Endothelial cell of umbilical vein (primary cell): ENCODE measurements around the gene PRICKLE4. TPM values are rescaled to one million over a fixed set of nuclear protein-coding genes. Genes with fewer than 3 reads are reported as not detected.

ENCODE experiments used
- BruUV-seq: library from RNA; stranded (reverse); fragments of 400-500 nt; replicated peaks from 2 replicates; lab custom pipeline; 2021; lab: Mats Ljungman, UMichigan
- CTCF ChIA-PET: fragments of 300-600, 350-600 bp; sonication (Branson Sonifier 250); formaldehyde crosslinking; loops from one replicate; lab custom pipeline; 2021; ENCODE audit warnings: antibody characterized with exemption, inconsistent platforms; lab: Charles Lee
- POLR2A ChIA-PET: fragments of 300-600, 350-600 bp; sonication (Branson Sonifier 250); formaldehyde crosslinking; loops from one replicate; lab custom pipeline; 2021; ENCODE audit warnings: antibody characterized with exemption, inconsistent platforms; lab: Charles Lee
- DNase-seq: peaks from one replicate; pipeline ENCODE4 v3.0.0-alpha.2; 2011; ENCODE audit warnings: low read depth, low spot score
- FAIRE-seq: peaks from 2 replicates; lab custom pipeline; 2011; peaks lifted over from hg19 to GRCh38; lab: Jason Lieb, UNC
- H2AFZ ChIP-seq: 2 replicates; pipeline ENCODE4 v1.6.0; 2012; ENCODE audit warnings: low read depth, low read length, control low read depth, inconsistent platforms
- H3K27ac ChIP-seq: 2 replicates; pipeline ENCODE4 v1.5.1; 2011; ENCODE audit warnings: low read depth, mild to moderate bottlenecking, control low read depth, low read length, moderate library complexity; ENCODE audit not compliant: insufficient read depth
- H3K27me3 ChIP-seq, 2 experiments: 2 replicates each; pipeline versions ENCODE4 v1.6.0 to v1.6.1; 2011; ENCODE audit warnings: low read length in 2 of 2, mixed read lengths in 1 of 2; ENCODE audit not compliant: control insufficient read depth in 2 of 2, insufficient read depth in 2 of 2
- H3K36me3 ChIP-seq, 2 experiments: 2 replicates in 1 of 2; 3 replicates in 1 of 2; pipeline ENCODE4 v1.5.1; 2011; ENCODE audit warnings: low read length in 2 of 2, mild to moderate bottlenecking in 1 of 2, moderate library complexity in 1 of 2; ENCODE audit not compliant: control insufficient read depth in 2 of 2, insufficient read depth in 2 of 2; ENCODE audit errors: extremely low read depth in 1 of 2
- H3K4me1 ChIP-seq: 3 replicates; pipeline ENCODE4 v1.5.1; 2011; ENCODE audit warnings: mild to moderate bottlenecking, low read length; ENCODE audit not compliant: control insufficient read depth, insufficient read depth; ENCODE audit errors: extremely low read depth
- H3K4me2 ChIP-seq: 2 replicates; pipeline ENCODE4 v1.6.1; 2011; ENCODE audit warnings: low read length, control low read depth, mixed read lengths; ENCODE audit not compliant: insufficient read depth
- H3K4me3 ChIP-seq, 3 experiments: fragments of 200-600 bp in 1 of 3; sonication (generic), shearing (Covaris generic) in 1 of 3; replicated peaks in 1 of 3; 2 replicates each; pipeline ENCODE4 v1.5.1; 2011 to 2016; ENCODE audit warnings: control low read depth in 3 of 3, low read length in 3 of 3, mild to moderate bottlenecking in 2 of 3, inconsistent platforms in 1 of 3, low read depth in 1 of 3, moderate library complexity in 1 of 3; ENCODE audit not compliant: insufficient read depth in 1 of 3
- H3K79me2 ChIP-seq: 2 replicates; pipeline ENCODE4 v1.6.0; 2012; ENCODE audit warnings: low read length, inconsistent platforms; ENCODE audit not compliant: control insufficient read depth, insufficient read depth
- H3K9ac ChIP-seq: replicated peaks from 2 replicates; pipeline ENCODE3; 2011; ENCODE audit warnings: low read length, control low read depth; ENCODE audit not compliant: insufficient read depth; ENCODE audit errors: extremely low read depth
- H3K9me1 ChIP-seq: replicated peaks from 3 replicates; pipeline ENCODE4 v1.6.0; 2011; ENCODE audit warnings: mild to moderate bottlenecking, low read length; ENCODE audit not compliant: control insufficient read depth, insufficient read depth; ENCODE audit errors: extremely low read depth
- H3K9me3 ChIP-seq: replicated peaks from 2 replicates; pipeline ENCODE4 v1.5.1; 2012; ENCODE audit warnings: low read length, inconsistent platforms; ENCODE audit not compliant: control insufficient read depth, insufficient read depth
- H4K20me1 ChIP-seq: replicated peaks from 2 replicates; pipeline ENCODE3; 2011; ENCODE audit warnings: mild to moderate bottlenecking, low read length; ENCODE audit not compliant: control insufficient read depth, insufficient read depth; ENCODE audit errors: extremely low read depth
- EZH2 ChIP-seq: IDR thresholded peaks from 2 replicates; pipeline ENCODE4 v1.6.1; 2012; ENCODE audit warnings: borderline replicate concordance, low read depth, mild to moderate bottlenecking, moderate library complexity, low read length, inconsistent platforms; ENCODE audit not compliant: severe bottlenecking
- GATA2 ChIP-seq: IDR thresholded peaks from 2 replicates; pipeline ENCODE4 v1.7.0; 2011; ENCODE audit warnings: low read depth, mild to moderate bottlenecking, moderate library complexity, mixed read lengths, low read length; ENCODE audit not compliant: insufficient read length, insufficient read depth
- POLR2A ChIP-seq: IDR thresholded peaks from 2 replicates; pipeline ENCODE4 v1.6.1; 2012; ENCODE audit warnings: low read depth, mild to moderate bottlenecking, control low read depth, low read length
- POLR2AphosphoS5 ChIP-seq: IDR thresholded peaks from 2 replicates; pipeline ENCODE4 v1.6.1; 2012; ENCODE audit warnings: low read depth, mild to moderate bottlenecking, control low read depth, low read length, moderate library complexity; ENCODE audit not compliant: insufficient read depth
- dilution Hi-C: fragments of 300-500 bp; cut with MboI; formaldehyde crosslinking; loops from one replicate; pipeline ENCODE4 v1.15.0; 2019; ENCODE audit warnings: low sequenced_read_pairs; ENCODE audit not compliant: extremely low pct_ligation_motif_present
- intact Hi-C: fragments of 100-400 bp; cut with micrococcal nuclease; formaldehyde crosslinking; loops from one replicate; pipeline ENCODE4 v1.10.0; 2022
- polyA plus RNA-seq, 4 experiments: library from polyadenylated mRNA; depleted of rRNA in 3 of 4; stranded (reverse) in 3 of 4; unstranded in 1 of 4; fragments of >200 nt; gene quantifications; 2 replicates each; pipeline versions ENCODE4 v1.2.1 to v1.2.3, GENCODE V29; 2011 to 2012; ENCODE audit warnings: missing spikeins in 1 of 4
- total RNA-seq: library from RNA; stranded (reverse); gene quantifications from 2 replicates; pipeline ENCODE4 v1.2.3, GENCODE V29; 2021
- TF ChIP-seq, protein P1 (sequence below), 2 donors: IDR thresholded peaks; 1 replicate in 1 of 2; 2 replicates in 1 of 2; pipeline ENCODE4 v1.5.1; 2011; ENCODE audit warnings: low read length in 2 of 2, mild to moderate bottlenecking in 2 of 2, moderate library complexity in 2 of 2, control low read depth in 1 of 2, inconsistent platforms in 1 of 2, low read depth in 1 of 2; ENCODE audit not compliant: insufficient read depth in 1 of 2; ENCODE audit errors: extremely low read depth in 1 of 2
- TF ChIP-seq, protein P2 (sequence below): IDR thresholded peaks from 2 replicates; pipeline ENCODE4 v1.6.1; 2011; ENCODE audit not compliant: insufficient read depth, insufficient read length

Gene PRICKLE4
- total and polyA plus RNA-seq, 2 donors (not counting 3 experiments of a cell fraction or from before 2014, with no cell fraction given): 1.0 to 3.3 TPM

DNA sequence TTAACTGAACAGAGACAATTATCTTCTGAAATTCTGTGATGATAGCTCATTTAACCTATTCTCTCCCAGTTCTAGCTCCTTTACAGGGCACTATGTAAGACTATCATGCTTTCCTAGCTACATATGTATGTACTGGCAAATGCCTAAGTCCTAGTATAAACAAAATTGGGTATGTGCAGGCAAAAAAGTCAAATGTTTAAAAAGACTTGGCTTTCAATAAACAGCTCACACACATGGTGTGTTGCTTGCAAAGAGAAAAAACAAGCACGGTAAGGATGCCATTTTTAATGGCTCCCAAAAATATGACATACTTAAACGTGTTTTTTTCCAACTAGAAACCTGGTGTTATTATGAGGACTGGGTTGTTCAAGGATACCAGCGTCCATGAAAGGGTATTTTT, 51.7 kb downstream of the PRICKLE4 start:
- no peaks in the 10 kb centered on the region for H3K36me3 ChIP-seq
- CTCF ChIA-PET: interaction anchor here (0.9 to 1.8 kb wide), 3 partner anchors 38 to 89 kb away, joined by 3 to 9 read pairs (median 4); partner anchors contain the start of genes BYSL, MED20 and TOMM6
- no TSS peak for BruUV-seq
- DNase-seq: no peak
- H2AFZ ChIP-seq: no peak overlapping the region
- TF ChIP-seq, protein P1, sequence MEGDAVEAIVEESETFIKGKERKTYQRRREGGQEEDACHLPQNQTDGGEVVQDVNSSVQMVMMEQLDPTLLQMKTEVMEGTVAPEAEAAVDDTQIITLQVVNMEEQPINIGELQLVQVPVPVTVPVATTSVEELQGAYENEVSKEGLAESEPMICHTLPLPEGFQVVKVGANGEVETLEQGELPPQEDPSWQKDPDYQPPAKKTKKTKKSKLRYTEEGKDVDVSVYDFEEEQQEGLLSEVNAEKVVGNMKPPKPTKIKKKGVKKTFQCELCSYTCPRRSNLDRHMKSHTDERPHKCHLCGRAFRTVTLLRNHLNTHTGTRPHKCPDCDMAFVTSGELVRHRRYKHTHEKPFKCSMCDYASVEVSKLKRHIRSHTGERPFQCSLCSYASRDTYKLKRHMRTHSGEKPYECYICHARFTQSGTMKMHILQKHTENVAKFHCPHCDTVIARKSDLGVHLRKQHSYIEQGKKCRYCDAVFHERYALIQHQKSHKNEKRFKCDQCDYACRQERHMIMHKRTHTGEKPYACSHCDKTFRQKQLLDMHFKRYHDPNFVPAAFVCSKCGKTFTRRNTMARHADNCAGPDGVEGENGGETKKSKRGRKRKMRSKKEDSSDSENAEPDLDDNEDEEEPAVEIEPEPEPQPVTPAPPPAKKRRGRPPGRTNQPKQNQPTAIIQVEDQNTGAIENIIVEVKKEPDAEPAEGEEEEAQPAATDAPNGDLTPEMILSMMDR (IDR thresholded peaks at IDR 0.05; ENCODE audit: extremely low read depth in 1 of 2, insufficient read depth in 1 of 2, low read depth in 1 of 2, low read length in 2 of 2): no peak
- TF ChIP-seq EZH2 (no peak), POLR2A (no peak), GATA2 (no peak), POLR2AphosphoS5 (no peak)
- TF ChIP-seq, protein P2, sequence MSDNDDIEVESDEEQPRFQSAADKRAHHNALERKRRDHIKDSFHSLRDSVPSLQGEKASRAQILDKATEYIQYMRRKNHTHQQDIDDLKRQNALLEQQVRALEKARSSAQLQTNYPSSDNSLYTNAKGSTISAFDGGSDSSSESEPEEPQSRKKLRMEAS: no peak
- POLR2A ChIA-PET: no interaction called here
- no peaks in the 10 kb centered on the region for H3K4me1 ChIP-seq
- H3K27ac ChIP-seq: no peak overlapping the region
- H3K9me3 ChIP-seq: no peaks in the 10 kb centered on the region
- no peak overlapping the region for H3K4me3 ChIP-seq
- H3K9ac ChIP-seq: no peak overlapping the region
- FAIRE-seq: no peak
- intact Hi-C loops: no loop called here
- no peak overlapping the region for H3K4me2 ChIP-seq
- no peaks in the 10 kb centered on the region for H3K27me3 ChIP-seq
- no peaks in the 10 kb centered on the region for H3K79me2 ChIP-seq
- dilution Hi-C loops: no loop called here
- H4K20me1 ChIP-seq: no peaks in the 10 kb centered on the region
- H3K9me1 ChIP-seq: no peaks in the 10 kb centered on the region
